GM23248 (cell line): Measurements from ENCODE around the gene NEUROD6.

ENCODE experiments used
- EZH2 ChIP-seq: fragments of 200-600 bp; sonication (generic); IDR thresholded peaks from 2 replicates; pipeline ENCODE4 v1.6.1; 2018; ENCODE audit warnings: antibody characterized with exemption, mild to moderate bottlenecking; ENCODE audit not compliant: insufficient read depth, poor library complexity, severe bottlenecking
- EZH2phosphoT487 ChIP-seq: fragments of 200-600 bp; sonication (generic); IDR thresholded peaks from 2 replicates; pipeline ENCODE4 v1.6.1; 2018; ENCODE audit warnings: antibody characterized with exemption, moderate library complexity, mild to moderate bottlenecking, low read depth; ENCODE audit not compliant: insufficient read depth

GRCh38 chr7:31340603-31341002, at the start of gene NEUROD6:
- TF ChIP-seq EZH2: no peak
- no peak for TF ChIP-seq EZH2phosphoT487
